ENCODE measurements around the gene UNC93A. TPM values are rescaled to one million over a fixed set of nuclear protein-coding genes. Genes with fewer than 3 reads are reported as not detected.
"Not testable (repeated sequence)": the region's sequence is repeated elsewhere in the genome, so short reads cannot be mapped to it uniquely, and the experiment has no call there.

The UNC93A gene
- total RNA-seq, 1 experiment from 2014 or later = 2.5 TPM

- DNase-seq = no peak
- Histone ChIP-seq H3K36me3 (replicated peaks; ENCODE audit: control insufficient read depth, insufficient read depth, low read length) (no peaks in the 10 kb centered on the region), H3K4me3 (ENCODE audit: insufficient read depth, low read depth, low read length) (no peak overlapping the region), H3K27me3 (ENCODE audit: control insufficient read depth, insufficient read depth, low read length) (peaks cover 7% of the 10 kb centered on the region)
Observed at GRCh38 chr6:167345348-167345747, 54.2 kb downstream of the UNC93A start.

GRCh38 chr6:167345960-167346359 is 54.8 kb downstream of the UNC93A start:
- peaks cover 13% of the 10 kb centered on the region for H3K27me3 ChIP-seq (ENCODE audit: control insufficient read depth, insufficient read depth, low read length)
- no peaks in the 10 kb centered on the region for H3K36me3 ChIP-seq (replicated peaks; ENCODE audit: control insufficient read depth, insufficient read depth, low read length)
- DNase-seq = no peak
- H3K4me3 ChIP-seq (ENCODE audit: insufficient read depth, low read depth, low read length) = no peak overlapping the region

GRCh38 chr6:167347226-167347625 is 56.1 kb downstream of the UNC93A start:
- DNase-seq = no peak
- peaks cover 14% of the 10 kb centered on the region for H3K27me3 ChIP-seq (ENCODE audit: control insufficient read depth, insufficient read depth, low read length)
- no peak overlapping the region for H3K4me3 ChIP-seq (ENCODE audit: insufficient read depth, low read depth, low read length)
- H3K36me3 ChIP-seq (replicated peaks; ENCODE audit: control insufficient read depth, insufficient read depth, low read length) = no peaks in the 10 kb centered on the region

GRCh38 chr6:167349631-167350274 is 58.6 kb downstream of the UNC93A start:
- DNase-seq = no peak
- no peak overlapping the region for H3K4me3 ChIP-seq (ENCODE audit: insufficient read depth, low read depth, low read length)
- H3K27me3 ChIP-seq (ENCODE audit: control insufficient read depth, insufficient read depth, low read length) = peaks cover 14% of the 10 kb centered on the region
- no peaks in the 10 kb centered on the region for H3K36me3 ChIP-seq (replicated peaks; ENCODE audit: control insufficient read depth, insufficient read depth, low read length)

GRCh38 chr6:167350275-167350696 is 59.2 kb downstream of the UNC93A start:
- no peak overlapping the region; the same call in 1 of the 2 replicates for H3K4me3 ChIP-seq (ENCODE audit: insufficient read depth, low read depth, low read length)
- peak; percentile 54 for DNase-seq
- no peaks in the 10 kb centered on the region for H3K36me3 ChIP-seq (replicated peaks; ENCODE audit: control insufficient read depth, insufficient read depth, low read length)
- peaks cover 14% of the 10 kb centered on the region for H3K27me3 ChIP-seq (ENCODE audit: control insufficient read depth, insufficient read depth, low read length)

- DNase-seq = peak; percentile 87
- Histone ChIP-seq H3K27me3 (ENCODE audit: control insufficient read depth, insufficient read depth, low read length) (peaks cover 14% of the 10 kb centered on the region), H3K4me3 (ENCODE audit: insufficient read depth, low read depth, low read length) (peak overlapping the region; percentile 46), H3K36me3 (replicated peaks; ENCODE audit: control insufficient read depth, insufficient read depth, low read length) (no peaks in the 10 kb centered on the region)
Observed at GRCh38 chr6:167350731-167351655, 59.9 kb downstream of the UNC93A start.

GRCh38 chr6:167351656-167352345 is 60.7 kb downstream of the UNC93A start:
- Histone ChIP-seq H3K36me3 (replicated peaks; ENCODE audit: control insufficient read depth, insufficient read depth, low read length) (no peaks in the 10 kb centered on the region), H3K27me3 (ENCODE audit: control insufficient read depth, insufficient read depth, low read length) (peaks cover 14% of the 10 kb centered on the region), H3K4me3 (ENCODE audit: insufficient read depth, low read depth, low read length) (no peak overlapping the region)
- DNase-seq = no peak

GRCh38 chr6:167356874-167357273 is 65.8 kb downstream of the UNC93A start:
- no peaks in the 10 kb centered on the region for H3K36me3 ChIP-seq (replicated peaks; ENCODE audit: control insufficient read depth, insufficient read depth, low read length)
- no peaks in the 10 kb centered on the region for H3K27me3 ChIP-seq (ENCODE audit: control insufficient read depth, insufficient read depth, low read length)
- DNase-seq = no peak
- no peak overlapping the region for H3K4me3 ChIP-seq (ENCODE audit: insufficient read depth, low read depth, low read length)

- not testable (repeated sequence) for H3K27me3 ChIP-seq (ENCODE audit: control insufficient read depth, insufficient read depth, low read length); H3K36me3 ChIP-seq (replicated peaks; ENCODE audit: control insufficient read depth, insufficient read depth, low read length); DNase-seq; H3K4me3 ChIP-seq (ENCODE audit: insufficient read depth, low read depth, low read length)
Observed at GRCh38 chr6:167358394-167358793, 67.3 kb downstream of the UNC93A start.

- H3K27me3 ChIP-seq (ENCODE audit: control insufficient read depth, insufficient read depth, low read length); H3K4me3 ChIP-seq (ENCODE audit: insufficient read depth, low read depth, low read length); H3K36me3 ChIP-seq (replicated peaks; ENCODE audit: control insufficient read depth, insufficient read depth, low read length); DNase-seq: not testable (repeated sequence)
Observed at GRCh38 chr6:167361170-167361569, 70.1 kb downstream of the UNC93A start.

Other genes starting within 250 kb of the UNC93A start
- not detected in 2 replicates for gene CCR6, start 168.2 kb upstream of the UNC93A start, total RNA-seq (2014; rRNA removed; shearing (Covaris generic))
- not detected in 2 replicates for gene GPR31, start 133.3 kb upstream of the UNC93A start, total RNA-seq (2014; rRNA removed; shearing (Covaris generic))
- 0.07 TPM in 1 of 2 replicates, not detected in the other for gene TTLL2, start 33.8 kb downstream of the UNC93A start, total RNA-seq (2014; rRNA removed; shearing (Covaris generic))

Data from H7 (cell line).